OCI-LY7 (cell line): ENCODE measurements around the gene HOXB6. TPM values are rescaled to one million over a fixed set of nuclear protein-coding genes. Genes with fewer than 3 reads are reported as not detected.

Source experiments
- BruUV-seq: library from RNA; stranded (reverse); fragments of 400-500 nt; replicated peaks from 2 replicates; lab custom pipeline; 2021; lab: Mats Ljungman, UMichigan
- CTCF ChIA-PET: fragments of 300-600 bp; sonication (Branson Sonifier 250); formaldehyde crosslinking; loops from one replicate; lab custom pipeline; 2022; ENCODE audit warnings: antibody characterized with exemption; ENCODE audit not compliant: unreplicated experiment; lab: Charles Lee
- POLR2A ChIA-PET: fragments of 300-600 bp; sonication (Branson Sonifier 250); formaldehyde crosslinking; loops from one replicate; lab custom pipeline; 2022; ENCODE audit warnings: antibody characterized with exemption; lab: Charles Lee
- DNase-seq: peaks from one replicate; pipeline ENCODE4 v3.0.0-alpha.2; 2015; ENCODE audit warnings: low spot score
- H2AFZ ChIP-seq: fragments of 200-600 bp; sonication (generic), shearing (Covaris generic); 2 replicates; pipeline ENCODE4 v1.6.1; 2014; ENCODE audit warnings: mild to moderate bottlenecking, antibody characterized with exemption, low read length, moderate library complexity
- H3K27ac ChIP-seq: fragments of 200-600 bp; sonication (generic); 2 replicates; pipeline ENCODE4 v1.5.1; 2014; ENCODE audit warnings: mixed run types, low read depth, mild to moderate bottlenecking, moderate library complexity, low read length, inconsistent platforms; ENCODE audit not compliant: poor library complexity, severe bottlenecking
- H3K36me3 ChIP-seq: fragments of 200-600 bp; sonication (generic); 2 replicates; pipeline ENCODE4 v1.6.1; 2014; ENCODE audit warnings: mild to moderate bottlenecking, antibody characterized with exemption, low read length, moderate library complexity, mixed read lengths; ENCODE audit not compliant: insufficient read depth
- H3K4me1 ChIP-seq: fragments of 200-600 bp; sonication (generic); 2 replicates; pipeline ENCODE4 v1.5.1; 2014; ENCODE audit warnings: mild to moderate bottlenecking, low read length; ENCODE audit not compliant: insufficient read depth, poor library complexity, severe bottlenecking
- H3K4me2 ChIP-seq: fragments of 200-600 bp; sonication (generic); 2 replicates; pipeline ENCODE4 v1.6.1; 2014; ENCODE audit warnings: mild to moderate bottlenecking, low read length
- H3K4me3 ChIP-seq: fragments of 200-600 bp; sonication (generic); 2 replicates; pipeline ENCODE4 v1.5.1; 2014; ENCODE audit warnings: mild to moderate bottlenecking, low read depth, low read length; ENCODE audit not compliant: poor library complexity, severe bottlenecking
- H3K79me2 ChIP-seq: fragments of 200-600 bp; sonication (generic); 2 replicates; pipeline ENCODE4 v1.6.1; 2016; ENCODE audit warnings: low read depth, mild to moderate bottlenecking, low read length, moderate library complexity, mixed read lengths; ENCODE audit not compliant: insufficient read depth
- H3K9me2 ChIP-seq: fragments of 200-600 bp; sonication (generic); 2 replicates; pipeline ENCODE4 v1.6.1; 2016; ENCODE audit warnings: mild to moderate bottlenecking, low read length, mixed read lengths; ENCODE audit not compliant: insufficient read depth
- H3K9me3 ChIP-seq: fragments of 200-600 bp; sonication (generic); 2 replicates; pipeline ENCODE4 v1.6.1; 2014; ENCODE audit warnings: mild to moderate bottlenecking, mixed run types, low read length, mixed read lengths
- H4K20me1 ChIP-seq: fragments of 200-600 bp; sonication (generic); 2 replicates; pipeline ENCODE4 v1.6.1; 2014; ENCODE audit warnings: mild to moderate bottlenecking, antibody characterized with exemption, low read length, moderate library complexity, mixed read lengths; ENCODE audit not compliant: insufficient read depth
- CTCF ChIP-seq: fragments of 200-600 bp; sonication (generic); conservative IDR thresholded peaks from 2 replicates; pipeline ENCODE4 v1.5.1; 2014; ENCODE audit warnings: mild to moderate bottlenecking, antibody characterized with exemption, low read length, moderate library complexity, mixed read lengths
- EZH2phosphoT487 ChIP-seq: fragments of 200-600 bp; sonication (generic); IDR thresholded peaks from 2 replicates; pipeline ENCODE4 v1.6.1; 2018; ENCODE audit warnings: low read depth, borderline replicate concordance, mild to moderate bottlenecking, mixed run types, antibody characterized with exemption, low read length, moderate library complexity, mixed read lengths
- intact Hi-C: fragments of 100-400 bp; cut with micrococcal nuclease; formaldehyde crosslinking; loops from one replicate; pipeline ENCODE4 v1.10.0; 2022; ENCODE audit not compliant: unreplicated experiment
- total RNA-seq, 2 experiments: library from RNA; depleted of rRNA in 1 of 2; stranded (reverse); fragments of >200 nt in 1 of 2; shearing (Covaris generic) in 1 of 2; gene quantifications; 2 replicates each; pipeline ENCODE4 v1.2.3, GENCODE V29; 2014 to 2022

The HOXB6 gene
- total RNA-seq, 2 experiments from 2014 or later, result not detected

- Histone ChIP-seq H4K20me1 (no peaks in the 10 kb centered on the region), H3K79me2 (no peaks in the 10 kb centered on the region), H3K27ac (no peak overlapping the region), H3K4me2 (peak overlapping the region; percentile 73), H3K9me2 (no peaks in the 10 kb centered on the region), H3K9me3 (no peaks in the 10 kb centered on the region), H3K36me3 (no peaks in the 10 kb centered on the region), H2AFZ (peak overlapping the region; percentile 96), H3K4me1 (peaks cover 31% of the 10 kb centered on the region), H3K4me3 (peak overlapping the region; percentile 72)
- TF ChIP-seq EZH2phosphoT487 (no peak), CTCF (peak; percentile 39; the same call in 1 of the 2 replicates)
- DNase-seq, result peak; percentile 57
- intact Hi-C loops, result no loop called here
- POLR2A ChIA-PET, result interaction anchor here (0.5 to 0.7 kb wide), 2 partner anchors 174 to 363 kb away, joined by 3 to 8 read pairs; no protein-coding TSS in a partner anchor
- CTCF ChIA-PET, result no interaction called here
- BruUV-seq, result no TSS peak
These were observed 8.3 kb upstream of the HOXB6 start for GRCh38 chr17:48612854-48613691.

- Histone ChIP-seq H3K4me3 (peak overlapping the region; percentile 72), H2AFZ (peak overlapping the region; percentile 96), H3K9me2 (no peaks in the 10 kb centered on the region), H3K4me2 (peak overlapping the region; percentile 73), H3K4me1 (peaks cover 31% of the 10 kb centered on the region), H3K9me3 (no peaks in the 10 kb centered on the region), H3K27ac (no peak overlapping the region), H4K20me1 (no peaks in the 10 kb centered on the region), H3K36me3 (no peaks in the 10 kb centered on the region), H3K79me2 (no peaks in the 10 kb centered on the region)
- BruUV-seq, result no TSS peak
- peak; percentile 13 for DNase-seq
- POLR2A ChIA-PET, result interaction anchor here (0.7 kb wide), 1 partner anchor 173 kb away, joined by 8 read pairs; no protein-coding TSS in a partner anchor
- CTCF ChIA-PET, result no interaction called here
- no peak for TF ChIP-seq CTCF
- TF ChIP-seq EZH2phosphoT487, result no peak
- intact Hi-C loops, result no loop called here
These were observed 7.7 kb upstream of the HOXB6 start for GRCh38 chr17:48612456-48612853.
